Measurements from ENCODE around the gene DDX27. TPM values are rescaled to one million over a fixed set of nuclear protein-coding genes. Genes with fewer than 3 reads are reported as not detected.

Gene DDX27
- total and polyA plus RNA-seq, 2 of the 13 experiments (the other 11 are each of a cell fraction or from before 2014, with no cell fraction given) = 42.6 to 72.8 TPM

GRCh38 chr20:49187851-49188641 lies 31.2 kb upstream of the DDX27 start, which contains the start of gene STAU1 (continued):
- TF ChIP-seq NR2C2 (CRISPR knock-in tag; IDR thresholded peaks at IDR 0.05; ENCODE audit: borderline replicate concordance) (peak; percentile 83; the same call in 1 of the 2 replicates), RXRB (CRISPR knock-in tag; IDR thresholded peaks at IDR 0.05; ENCODE audit: borderline replicate concordance) (peak; percentile 66; the same call in 1 of the 2 replicates), ARHGAP35 (CRISPR knock-in tag; IDR thresholded peaks at IDR 0.05; ENCODE audit: borderline replicate concordance) (peak; percentile 40), GATA4 (IDR thresholded peaks at IDR 0.05; ENCODE audit: borderline replicate concordance, low read depth) (peak; percentile 78; the same call in 1 of the 2 replicates), GABPA (IDR thresholded peaks at IDR 0.05; ENCODE audit: low read depth, low read length) (peak; percentile 71), GABPA (CRISPR knock-in tag; IDR thresholded peaks at IDR 0.05; ENCODE audit: low read depth) (peak; percentile 76), NCOA2 (CRISPR knock-in tag; IDR thresholded peaks at IDR 0.05) (peak; percentile 52; the same call in 1 of the 2 replicates), MIXL1 (CRISPR knock-in tag; IDR thresholded peaks at IDR 0.05) (peak; percentile 76), PAX8 (CRISPR knock-in tag; IDR thresholded peaks at IDR 0.05; ENCODE audit: borderline replicate concordance) (peak; percentile 85; the same call in 1 of the 2 replicates), PITX1 (CRISPR knock-in tag; IDR thresholded peaks at IDR 0.05) (peak; percentile 74), KMT2B (CRISPR knock-in tag; IDR thresholded peaks at IDR 0.05) (peak; percentile 85), MAFK (conservative IDR thresholded peaks at IDR 0.05 in 1 of 2, IDR thresholded peaks at IDR 0.05 in 1 of 2; ENCODE audit: low read length in 2 of 2) (no peak), FOXA1 (IDR thresholded peaks at IDR 0.05) (no peak), FOXA1 (CRISPR knock-in tag; IDR thresholded peaks at IDR 0.05) (peak; percentile 18; the same call in 1 of the 2 replicates), ZBTB1 (CRISPR knock-in tag; IDR thresholded peaks at IDR 0.05; ENCODE audit: borderline replicate concordance) (0 out of 2 replicates have a peak, but pooled peaks have one; percentile 39), AGO2 (optimal IDR thresholded peaks at IDR 0.05; ENCODE audit: low read depth, low read length) (peak; percentile 76), RAD21 (CRISPR knock-in tag; IDR thresholded peaks at IDR 0.05) (peak; percentile 50), RBFOX2 (IDR thresholded peaks at IDR 0.05; ENCODE audit: low read depth, low read length) (peak; percentile 92), HCFC1 (IDR thresholded peaks at IDR 0.05; ENCODE audit: low read depth, low read length) (peak; percentile 98), CENPT (CRISPR knock-in tag; IDR thresholded peaks at IDR 0.05; ENCODE audit: low read depth) (peak; percentile 26; the same call in 1 of the 2 replicates), NFE2 (CRISPR knock-in tag; IDR thresholded peaks at IDR 0.05) (no peak), NCOA5 (CRISPR knock-in tag; IDR thresholded peaks at IDR 0.05) (no peak), ZNF274 (CRISPR knock-in tag; IDR thresholded peaks at IDR 0.05) (no peak; the same call in 1 of the 2 replicates), DMAP1 (CRISPR knock-in tag; IDR thresholded peaks at IDR 0.05) (peak; percentile 42; the same call in 1 of the 2 replicates), CCDC6 (CRISPR knock-in tag; IDR thresholded peaks at IDR 0.05) (peak; percentile 72; the same call in 1 of the 2 replicates), BCL3 (CRISPR knock-in tag; IDR thresholded peaks at IDR 0.05) (0 out of 2 replicates have a peak, but pooled peaks have one; percentile 54), TGIF2 (CRISPR knock-in tag; IDR thresholded peaks at IDR 0.05) (no peak; the same call in none of the 2 replicates)
- TF ChIP-seq, protein P1, sequence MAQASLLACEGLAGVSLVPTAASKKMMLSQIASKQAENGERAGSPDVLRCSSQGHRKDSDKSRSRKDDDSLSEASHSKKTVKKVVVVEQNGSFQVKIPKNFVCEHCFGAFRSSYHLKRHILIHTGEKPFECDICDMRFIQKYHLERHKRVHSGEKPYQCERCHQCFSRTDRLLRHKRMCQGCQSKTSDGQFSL (CRISPR knock-in tag; IDR thresholded peaks at IDR 0.05) = peak; percentile 96
- TF ChIP-seq, protein P2, sequence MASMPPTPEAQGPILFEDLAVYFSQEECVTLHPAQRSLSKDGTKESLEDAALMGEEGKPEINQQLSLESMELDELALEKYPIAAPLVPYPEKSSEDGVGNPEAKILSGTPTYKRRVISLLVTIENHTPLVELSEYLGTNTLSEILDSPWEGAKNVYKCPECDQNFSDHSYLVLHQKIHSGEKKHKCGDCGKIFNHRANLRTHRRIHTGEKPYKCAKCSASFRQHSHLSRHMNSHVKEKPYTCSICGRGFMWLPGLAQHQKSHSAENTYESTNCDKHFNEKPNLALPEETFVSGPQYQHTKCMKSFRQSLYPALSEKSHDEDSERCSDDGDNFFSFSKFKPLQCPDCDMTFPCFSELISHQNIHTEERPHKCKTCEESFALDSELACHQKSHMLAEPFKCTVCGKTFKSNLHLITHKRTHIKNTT (CRISPR knock-in tag; IDR thresholded peaks at IDR 0.05) = peak; percentile 99; the same call in 1 of the 2 replicates
